SU-DHL-6 (cell line): ENCODE measurements around the gene PPP1R3D.

Experiments used
- H2AFZ ChIP-seq: fragments of 200-600 bp; sonication (generic); 2 replicates; pipeline ENCODE4 v1.6.1; 2014; ENCODE audit warnings: low read depth, mild to moderate bottlenecking, moderate library complexity, mixed read lengths, antibody characterized with exemption, low read length; ENCODE audit not compliant: severe bottlenecking
- H3F3A ChIP-seq: fragments of 200-600 bp; shearing (Covaris generic); 2 replicates; pipeline ENCODE4 v1.6.0; 2016; ENCODE audit warnings: antibody characterized with exemption, mild to moderate bottlenecking; ENCODE audit not compliant: insufficient read depth
- H3K27ac ChIP-seq: fragments of 200-600 bp; sonication (generic); 2 replicates; pipeline ENCODE4 v1.5.1; 2016; ENCODE audit warnings: low read depth, mild to moderate bottlenecking, low read length, moderate library complexity, mixed read lengths
- H3K27me3 ChIP-seq: fragments of 200-600 bp; sonication (generic), shearing (Covaris generic); 2 replicates; pipeline ENCODE4 v1.6.0; 2014; ENCODE audit warnings: mild to moderate bottlenecking, low read length
- H3K36me3 ChIP-seq: fragments of 200-600 bp; sonication (generic); 2 replicates; pipeline ENCODE4 v1.6.1; 2014; ENCODE audit warnings: mild to moderate bottlenecking, low read length, mixed read lengths
- H3K4me2 ChIP-seq: fragments of 300-600, 200-600 bp; shearing (Covaris generic), sonication (generic); 2 replicates; pipeline ENCODE4 v1.6.0; 2014; ENCODE audit warnings: low read length, low read depth, mild to moderate bottlenecking; ENCODE audit not compliant: poor library complexity, severe bottlenecking
- H3K4me3 ChIP-seq: fragments of 200-600 bp; sonication (generic); 2 replicates; pipeline ENCODE4 v1.5.1; 2014; ENCODE audit warnings: antibody characterized with exemption, low read length, mild to moderate bottlenecking, mixed read lengths; ENCODE audit not compliant: insufficient read depth, poor library complexity, severe bottlenecking
- H3K79me2 ChIP-seq: fragments of 200-600 bp; sonication (generic); 2 replicates; pipeline ENCODE4 v1.6.1; 2014; ENCODE audit warnings: mild to moderate bottlenecking, low read length, moderate library complexity; ENCODE audit not compliant: insufficient read depth
- H3K9ac ChIP-seq: fragments of 200-600 bp; sonication (generic); 2 replicates; pipeline ENCODE4 v1.7.0; 2014; ENCODE audit warnings: mild to moderate bottlenecking, low read length
- H3K9me2 ChIP-seq: fragments of 200-600 bp; sonication (generic); replicated peaks from 2 replicates; pipeline ENCODE4 v1.6.1; 2014; ENCODE audit warnings: low read length; ENCODE audit not compliant: insufficient read depth
- H3K9me3 ChIP-seq: fragments of 200-600 bp; sonication (generic); 2 replicates; pipeline ENCODE4 v1.6.1; 2014; ENCODE audit warnings: low read length, mixed read lengths; ENCODE audit not compliant: insufficient read depth
- H4K20me1 ChIP-seq: fragments of 200-600 bp; sonication (generic); 2 replicates; pipeline ENCODE4 v1.6.1; 2014; ENCODE audit warnings: low read depth, mild to moderate bottlenecking, antibody characterized with exemption, low read length, moderate library complexity, mixed read lengths
- EZH2phosphoT487 ChIP-seq: fragments of 200-600 bp; sonication (generic), shearing (Covaris generic); conservative IDR thresholded peaks from 2 replicates; pipeline ENCODE4 v1.6.1; 2018; ENCODE audit warnings: mild to moderate bottlenecking, antibody characterized with exemption, low read length, moderate library complexity, mixed read lengths
- TF ChIP-seq, protein P1 (sequence below): fragments of 200-600 bp; sonication (generic); IDR thresholded peaks from one replicate; pipeline ENCODE4 v1.5.1; 2017; ENCODE audit warnings: antibody characterized with exemption, mild to moderate bottlenecking, low read length, moderate library complexity; ENCODE audit not compliant: insufficient read depth, poor library complexity, severe bottlenecking

Gene PPP1R3D

DNA sequence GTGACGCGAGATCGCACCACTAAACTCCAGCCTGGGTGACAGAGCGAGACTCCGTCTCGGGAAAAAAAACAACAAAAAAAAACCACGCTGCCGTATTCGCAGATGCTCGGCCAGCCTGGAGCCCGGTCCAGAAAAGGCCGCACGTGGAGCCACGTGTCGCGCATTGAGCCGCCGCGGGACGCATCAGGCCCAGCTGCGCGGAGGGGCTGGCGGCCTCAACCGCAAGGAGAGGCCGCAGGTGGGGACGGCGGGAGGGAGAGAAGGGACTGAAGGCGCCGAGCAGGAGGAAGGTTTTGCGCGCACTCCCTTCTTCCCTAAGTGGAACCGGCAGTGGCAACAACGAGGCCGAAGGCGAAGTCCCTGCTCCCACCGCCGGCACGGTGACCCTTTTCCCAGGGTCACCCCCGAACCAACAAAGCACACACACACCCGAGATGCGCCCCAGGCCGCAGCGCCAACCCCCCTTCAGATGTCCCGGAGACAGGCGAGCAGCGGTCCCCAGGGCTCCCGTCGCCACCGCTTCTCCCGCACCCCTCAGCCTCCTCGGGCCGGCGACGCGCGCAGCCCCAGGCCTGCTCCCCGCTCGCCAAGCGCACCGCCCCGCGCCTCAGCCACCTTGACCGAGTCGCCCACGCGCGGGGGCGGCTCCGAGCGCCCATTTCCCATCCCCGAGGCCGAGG, 7.3 kb downstream of the PPP1R3D start:
- H2AFZ ChIP-seq: no peak overlapping the region
- H3K79me2 ChIP-seq: no peaks in the 10 kb centered on the region
- H3K36me3 ChIP-seq: no peaks in the 10 kb centered on the region
- 0 out of 2 replicates have a peak, but pooled peaks cover 7% of the 10 kb centered on the region for H3F3A ChIP-seq
- H3K9me2 ChIP-seq: no peaks in the 10 kb centered on the region
- H3K4me2 ChIP-seq: no peak overlapping the region
- TF ChIP-seq EZH2phosphoT487: no peak
- TF ChIP-seq, protein P1, sequence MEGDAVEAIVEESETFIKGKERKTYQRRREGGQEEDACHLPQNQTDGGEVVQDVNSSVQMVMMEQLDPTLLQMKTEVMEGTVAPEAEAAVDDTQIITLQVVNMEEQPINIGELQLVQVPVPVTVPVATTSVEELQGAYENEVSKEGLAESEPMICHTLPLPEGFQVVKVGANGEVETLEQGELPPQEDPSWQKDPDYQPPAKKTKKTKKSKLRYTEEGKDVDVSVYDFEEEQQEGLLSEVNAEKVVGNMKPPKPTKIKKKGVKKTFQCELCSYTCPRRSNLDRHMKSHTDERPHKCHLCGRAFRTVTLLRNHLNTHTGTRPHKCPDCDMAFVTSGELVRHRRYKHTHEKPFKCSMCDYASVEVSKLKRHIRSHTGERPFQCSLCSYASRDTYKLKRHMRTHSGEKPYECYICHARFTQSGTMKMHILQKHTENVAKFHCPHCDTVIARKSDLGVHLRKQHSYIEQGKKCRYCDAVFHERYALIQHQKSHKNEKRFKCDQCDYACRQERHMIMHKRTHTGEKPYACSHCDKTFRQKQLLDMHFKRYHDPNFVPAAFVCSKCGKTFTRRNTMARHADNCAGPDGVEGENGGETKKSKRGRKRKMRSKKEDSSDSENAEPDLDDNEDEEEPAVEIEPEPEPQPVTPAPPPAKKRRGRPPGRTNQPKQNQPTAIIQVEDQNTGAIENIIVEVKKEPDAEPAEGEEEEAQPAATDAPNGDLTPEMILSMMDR: no peak
- H3K27me3 ChIP-seq: no peaks in the 10 kb centered on the region
- no peaks in the 10 kb centered on the region for H3K9me3 ChIP-seq
- no peak overlapping the region for H3K9ac ChIP-seq
- H3K27ac ChIP-seq: no peak overlapping the region
- H4K20me1 ChIP-seq: no peaks in the 10 kb centered on the region
- H3K4me3 ChIP-seq: no peak overlapping the region

- Histone ChIP-seq H3K27ac (no peak overlapping the region), H3K9me2 (no peaks in the 10 kb centered on the region), H3K4me3 (no peak overlapping the region), H3K36me3 (no peaks in the 10 kb centered on the region), H3K79me2 (no peaks in the 10 kb centered on the region), H3K4me2 (no peak overlapping the region), H4K20me1 (no peaks in the 10 kb centered on the region), H3K9ac (no peak overlapping the region), H3F3A (no peaks in the 10 kb centered on the region), H3K27me3 (no peaks in the 10 kb centered on the region), H3K9me3 (no peaks in the 10 kb centered on the region), H2AFZ (no peak overlapping the region)
- TF ChIP-seq EZH2phosphoT487: no peak
- TF ChIP-seq, protein P1: no peak
Observed at GRCh38 chr20:59931511-59932312, 8.4 kb downstream of the PPP1R3D start.

DNA sequence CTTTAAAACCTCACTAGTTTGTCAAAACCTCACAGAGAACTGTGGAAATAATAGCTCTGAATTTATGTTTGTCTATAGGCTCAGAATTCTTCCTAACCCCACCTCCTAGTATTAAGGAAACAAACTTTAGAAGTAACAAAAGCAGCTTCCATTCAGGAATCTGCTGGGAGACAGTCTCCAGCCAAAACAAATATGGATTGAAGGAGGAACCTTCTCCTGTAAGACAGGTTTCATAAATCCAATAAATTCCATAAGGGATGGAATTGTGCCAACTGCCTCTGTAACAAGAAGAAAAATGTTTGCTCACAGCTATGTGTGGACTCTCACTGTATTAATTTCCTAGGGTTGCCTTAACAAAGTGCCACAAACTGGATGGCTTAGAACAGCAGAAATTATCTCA, 14.2 kb downstream of the PPP1R3D start:
- Histone ChIP-seq H3F3A (no peaks in the 10 kb centered on the region), H4K20me1 (no peaks in the 10 kb centered on the region), H3K36me3 (no peaks in the 10 kb centered on the region), H3K4me2 (no peak overlapping the region), H3K79me2 (no peaks in the 10 kb centered on the region), H3K27me3 (no peaks in the 10 kb centered on the region), H2AFZ (no peak overlapping the region), H3K4me3 (no peak overlapping the region), H3K9me3 (no peaks in the 10 kb centered on the region), H3K9me2 (no peaks in the 10 kb centered on the region), H3K9ac (no peak overlapping the region), H3K27ac (no peak overlapping the region)
- TF ChIP-seq EZH2phosphoT487: no peak
- TF ChIP-seq, protein P1: no peak
